NCI-H1417 treated with DMSO at 0.1 percent for 48 hours (cell line): ENCODE results near the gene DLGAP4.
"Not testable (repeated sequence)": the region's sequence is repeated elsewhere in the genome, so short reads cannot be mapped to it uniquely, and the experiment has no call there.

Experiments used
- DNase-seq: peaks from one replicate; lab custom pipeline; 2025; lab: John Stamatoyannopoulos, UW

DLGAP4 gene

DNA sequence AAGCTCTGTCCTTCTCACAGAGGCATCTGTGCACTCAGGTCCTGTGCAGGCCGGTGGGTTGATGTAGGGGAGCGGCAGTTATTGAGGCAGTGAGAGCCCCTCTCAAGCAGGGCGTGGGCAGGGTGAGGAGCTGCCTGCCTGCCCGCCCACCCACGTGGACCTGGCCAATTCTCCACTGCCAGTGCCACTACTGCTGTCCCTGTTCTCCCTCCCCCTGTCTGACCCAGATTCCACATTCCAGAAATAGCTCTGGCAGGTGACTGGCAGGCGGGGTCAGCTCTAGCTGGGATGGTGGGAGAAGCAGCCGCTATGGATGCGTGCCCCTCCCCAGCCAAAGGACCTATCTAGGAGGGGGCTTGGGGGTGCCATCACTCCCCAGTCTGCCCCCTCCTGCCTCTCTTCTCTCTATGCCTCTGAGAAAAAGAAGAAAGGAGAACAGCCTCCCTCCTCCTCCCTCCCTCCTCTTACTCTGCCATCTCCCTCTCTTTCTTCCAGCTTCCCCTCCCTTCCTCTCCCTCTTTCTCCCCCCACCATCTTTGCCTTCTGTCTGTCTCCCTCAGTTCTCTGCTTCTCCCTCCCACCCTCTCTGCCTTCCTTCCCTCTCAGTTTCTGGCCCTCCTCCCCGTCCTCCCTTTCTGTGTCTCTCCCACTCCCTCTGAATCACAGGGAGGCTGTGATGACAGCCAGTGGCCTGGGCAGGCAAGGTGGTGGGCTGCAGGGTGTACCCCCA lies 148.7 kb downstream of the DLGAP4 start:
- DNase-seq, result no peak

DNA sequence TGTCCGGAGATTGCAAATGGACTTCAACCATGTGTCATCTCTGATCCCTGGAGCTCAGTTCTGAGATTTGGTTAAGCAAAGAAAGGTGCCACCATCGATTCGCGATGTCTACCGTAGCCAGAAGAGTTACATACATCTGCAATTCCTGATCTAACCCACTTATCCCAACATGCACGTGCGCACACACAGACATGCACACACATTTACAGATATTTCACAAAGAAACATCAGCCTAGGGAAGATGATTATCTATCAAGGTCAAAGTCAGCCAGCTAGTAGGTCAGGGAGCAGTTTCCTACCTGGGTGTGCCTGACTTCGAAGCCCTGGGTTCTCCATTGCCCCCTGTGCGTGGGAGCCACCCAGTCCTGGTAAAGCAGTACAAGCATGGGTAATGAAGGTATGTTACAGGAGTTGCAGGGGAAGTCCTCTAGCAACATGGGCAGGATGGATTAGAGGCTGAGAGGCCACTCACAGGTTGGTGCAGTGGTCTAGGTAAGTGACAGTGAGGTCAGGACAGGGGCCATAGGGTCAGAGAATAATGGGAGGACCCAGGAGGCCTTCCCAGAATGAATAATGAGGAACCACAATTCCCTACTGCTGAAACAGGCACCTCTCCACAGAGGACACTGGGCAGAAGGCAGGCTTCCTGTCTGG lies 150.0 kb downstream of the DLGAP4 start:
- no peak for DNase-seq

DNA sequence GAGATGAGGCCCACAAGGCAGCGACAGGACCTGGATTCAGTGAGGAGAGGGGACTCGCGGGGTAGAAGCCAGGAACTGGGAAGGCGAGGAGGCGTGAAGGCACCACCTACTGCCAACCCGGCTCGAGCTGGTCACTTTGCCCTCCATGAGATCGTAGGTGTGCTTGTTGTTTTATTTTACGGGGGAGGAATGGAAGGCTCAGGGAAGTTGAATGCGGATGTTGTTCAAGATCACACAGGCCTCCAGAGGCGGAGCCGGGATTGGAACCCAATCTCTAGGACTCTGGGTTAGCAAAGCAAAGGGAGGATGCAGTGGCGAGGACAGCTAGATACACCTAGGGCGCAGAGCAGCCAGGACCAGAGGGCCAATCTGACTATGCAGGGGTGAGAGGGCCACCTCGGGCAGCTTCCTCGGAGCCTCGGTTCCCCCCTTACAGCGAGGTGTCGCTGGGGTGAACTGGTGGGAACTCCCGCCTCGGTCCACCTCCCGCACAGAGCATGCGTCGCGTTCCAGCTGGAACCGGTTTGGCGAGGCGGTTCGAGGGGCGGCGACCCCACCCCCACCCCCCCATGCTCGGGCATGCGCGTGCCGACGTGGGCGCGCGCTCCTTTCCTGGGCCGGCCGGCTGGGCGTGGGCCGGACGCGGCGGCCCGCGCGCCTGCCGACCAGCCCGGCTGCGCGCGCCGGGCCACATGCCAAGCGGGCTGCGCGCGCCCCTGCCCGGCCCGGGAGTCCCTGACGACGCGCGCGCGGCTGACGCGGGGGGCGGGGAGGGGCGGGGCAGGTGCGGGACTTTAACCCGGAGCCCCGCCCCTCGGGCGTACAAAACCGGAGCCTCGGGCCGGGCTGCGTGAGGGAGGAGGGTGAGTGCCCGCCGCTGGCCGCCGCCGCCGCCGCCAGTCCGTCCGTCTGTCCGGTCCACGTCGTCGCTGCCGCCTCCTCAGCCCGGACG lies 154.8 kb downstream of the DLGAP4 start:
- DNase-seq, result peak; percentile 58

DNA sequence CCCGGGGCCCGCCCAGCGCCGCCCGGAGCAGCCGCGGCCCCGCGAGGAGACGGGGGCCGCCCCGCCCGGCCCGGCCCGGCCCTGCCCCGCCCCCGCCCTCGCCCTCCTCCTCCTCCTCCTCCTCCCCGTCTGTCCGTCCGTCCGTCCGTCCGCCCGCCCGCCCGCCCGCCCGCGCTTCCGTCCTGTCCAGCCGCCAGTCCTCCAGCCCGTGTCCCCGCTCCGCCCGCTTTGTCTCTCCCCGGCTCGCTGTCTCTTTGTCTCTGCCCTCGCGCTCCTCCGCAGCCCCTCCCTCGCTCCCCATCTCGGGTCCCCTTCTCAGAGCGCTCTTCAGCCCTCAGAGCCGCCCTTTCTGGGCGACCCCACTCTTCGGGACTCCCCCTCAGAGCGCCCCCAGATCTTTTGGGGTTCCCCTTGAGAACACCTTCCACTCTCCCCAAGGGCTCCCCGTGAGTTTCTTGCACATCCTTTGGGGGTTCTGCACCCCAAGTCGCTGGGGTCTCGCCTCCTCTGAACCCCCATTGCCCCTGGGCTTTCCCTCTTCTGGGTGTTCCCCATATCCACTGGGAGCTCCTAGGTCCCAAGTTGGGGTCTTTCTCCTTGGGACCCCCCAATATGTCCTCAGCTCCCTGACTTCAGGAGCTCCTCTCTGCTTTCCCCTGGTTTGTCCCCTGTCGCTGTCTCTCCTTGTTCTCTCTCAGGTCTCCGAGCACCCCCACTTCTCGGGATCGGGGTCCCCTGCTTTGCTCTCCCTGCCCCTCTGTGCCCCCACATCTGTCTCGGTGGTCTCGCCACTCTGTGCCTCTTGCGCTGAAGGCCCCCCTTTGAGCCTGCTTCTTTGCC lies 155.7 kb downstream of the DLGAP4 start:
- no peak for DNase-seq

DNA sequence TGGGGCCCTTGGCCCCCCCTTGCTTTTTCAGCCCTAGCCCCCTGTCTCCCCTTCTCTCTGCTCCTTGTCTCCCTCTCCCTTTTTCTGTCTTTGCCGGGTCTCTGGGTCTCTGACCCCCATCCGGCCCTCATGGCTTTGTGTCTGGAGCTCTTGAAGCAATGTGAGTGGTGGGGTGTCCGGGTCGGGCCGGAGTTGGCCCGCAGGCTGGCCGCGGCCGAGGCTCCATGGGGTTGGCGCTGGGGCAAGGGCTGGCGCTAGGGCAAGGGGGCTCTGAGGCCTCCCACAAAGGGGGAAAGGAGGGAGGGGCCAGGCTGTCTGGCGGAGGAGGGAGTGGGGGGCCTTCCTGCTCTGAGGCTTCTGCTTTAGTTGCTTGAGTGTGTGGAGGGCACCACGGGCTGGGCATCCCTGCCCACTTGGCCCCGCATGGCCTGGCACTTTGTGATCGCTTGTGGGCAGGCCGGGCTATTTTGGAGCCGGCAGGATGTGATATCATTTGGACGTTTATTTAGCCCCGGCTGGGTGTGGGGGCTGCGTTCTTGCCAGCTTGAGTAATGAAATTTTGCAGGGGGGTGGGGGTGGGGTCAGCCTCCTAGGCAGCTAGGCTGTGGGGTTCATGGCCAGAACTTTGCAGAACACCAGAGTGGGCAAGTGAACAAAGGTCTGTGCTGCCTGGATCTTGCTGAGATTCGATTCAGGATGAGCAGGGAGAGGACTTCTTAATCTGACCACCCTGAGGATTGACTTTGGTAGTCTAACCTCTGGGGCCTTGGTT lies 156.5 kb downstream of the DLGAP4 start:
- DNase-seq, result no peak

DNA sequence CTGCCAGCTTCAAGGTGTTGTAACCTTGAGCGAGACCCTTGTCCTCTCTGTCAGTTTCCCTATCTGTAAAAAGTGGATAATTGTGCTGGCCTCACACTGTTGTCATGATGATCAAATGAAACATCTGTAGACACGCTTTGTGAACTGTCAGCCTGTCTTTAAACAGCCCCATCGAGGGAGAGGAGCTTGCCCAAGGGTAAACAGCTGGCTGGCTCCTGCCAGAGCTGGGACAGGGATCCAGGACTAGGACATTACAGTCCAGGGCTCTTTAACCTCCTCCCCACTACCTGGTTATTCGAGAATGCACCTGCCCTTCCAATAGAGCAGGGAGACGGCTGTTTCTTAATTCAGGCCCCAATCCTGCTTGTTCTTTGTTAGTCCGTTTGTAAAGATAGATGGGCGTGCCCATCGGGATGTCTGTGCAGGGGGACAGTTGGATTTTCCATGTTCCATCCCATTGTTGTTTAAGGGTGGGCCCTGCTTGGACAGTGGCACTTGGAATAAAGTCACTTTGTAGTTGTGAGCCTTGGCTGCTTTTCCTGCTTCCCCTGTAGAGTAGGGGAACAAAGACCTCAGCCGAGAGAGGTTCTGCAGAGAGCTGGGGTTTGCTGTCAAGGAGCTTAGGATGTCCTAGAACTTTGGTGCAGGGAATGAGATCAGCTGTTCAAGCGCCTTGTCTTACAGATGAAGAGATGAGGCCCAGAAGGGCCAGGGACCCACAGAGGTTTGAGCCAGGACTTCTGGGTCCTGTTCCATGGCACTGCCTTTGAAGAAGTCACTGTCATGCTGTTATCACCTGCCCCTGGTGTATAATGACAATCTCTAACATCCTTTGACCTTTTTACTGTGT lies 157.3 kb downstream of the DLGAP4 start:
- no peak for DNase-seq

DNA sequence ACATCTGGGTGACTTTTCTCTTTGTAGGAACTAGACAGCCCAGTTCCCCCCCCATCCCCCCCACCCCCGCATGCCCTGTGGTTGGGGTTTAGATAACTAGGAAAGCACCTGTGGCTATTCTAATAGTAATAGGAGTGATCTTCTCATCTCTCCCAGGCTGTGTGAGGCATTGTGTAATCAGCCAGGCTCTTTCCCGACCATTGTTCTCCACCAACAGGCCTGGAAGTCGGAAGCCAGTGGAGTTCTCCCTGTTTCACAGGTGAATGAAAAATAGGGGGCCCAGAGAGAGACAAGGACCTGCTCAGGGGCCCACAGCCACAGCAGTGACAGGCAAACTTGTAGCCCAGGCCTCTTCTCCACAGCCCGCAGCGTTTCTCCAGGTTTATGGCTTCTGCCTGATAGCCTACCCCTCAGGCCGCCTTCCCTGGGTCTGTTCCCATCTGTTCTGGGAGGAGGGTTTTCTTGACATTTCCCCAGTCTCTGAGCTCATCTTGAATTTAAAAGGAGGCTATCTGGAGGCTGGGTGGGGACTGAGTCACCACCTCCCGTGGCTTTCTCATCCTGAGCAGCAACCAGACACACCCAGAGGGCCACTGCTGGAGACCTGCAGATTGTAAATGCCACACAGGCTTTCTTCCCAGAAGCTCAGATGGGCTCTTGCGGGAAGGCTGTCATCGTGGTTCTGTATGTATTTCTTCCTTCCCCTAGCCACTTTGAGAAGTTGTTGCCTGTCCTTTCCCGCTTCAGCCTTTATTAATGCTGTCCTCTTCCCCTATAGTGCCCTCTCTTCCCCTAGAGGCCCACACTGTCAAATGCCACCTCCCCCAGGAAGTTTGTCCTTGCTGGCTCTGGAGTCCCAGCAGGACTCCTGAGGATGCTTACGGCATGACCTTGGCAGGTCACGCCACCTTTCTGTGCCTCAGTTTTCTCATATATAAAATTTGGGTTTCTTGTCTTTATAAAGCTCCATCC lies 159.3 kb downstream of the DLGAP4 start:
- no peak for DNase-seq

DNA sequence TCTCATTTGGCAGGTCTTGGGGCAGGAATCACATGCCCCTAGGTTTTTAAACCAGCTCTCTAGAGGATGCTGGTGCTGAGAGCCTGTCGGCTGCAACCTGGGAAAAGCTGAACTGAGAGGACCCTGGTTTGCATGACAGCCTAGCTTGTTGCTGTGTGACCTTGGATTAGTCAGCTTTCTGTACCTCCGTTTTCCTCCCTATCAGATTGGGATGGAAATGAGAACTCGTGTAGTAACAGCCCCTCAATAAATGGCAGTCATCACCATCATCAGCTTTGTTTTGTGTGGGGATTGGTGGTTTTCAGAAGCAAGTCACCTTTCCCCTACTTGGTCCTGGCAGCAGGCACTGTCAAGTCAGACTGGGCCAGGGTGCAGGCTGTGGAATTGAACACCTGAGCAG lies 159.9 kb downstream of the DLGAP4 start:
- no peak for DNase-seq

DNA sequence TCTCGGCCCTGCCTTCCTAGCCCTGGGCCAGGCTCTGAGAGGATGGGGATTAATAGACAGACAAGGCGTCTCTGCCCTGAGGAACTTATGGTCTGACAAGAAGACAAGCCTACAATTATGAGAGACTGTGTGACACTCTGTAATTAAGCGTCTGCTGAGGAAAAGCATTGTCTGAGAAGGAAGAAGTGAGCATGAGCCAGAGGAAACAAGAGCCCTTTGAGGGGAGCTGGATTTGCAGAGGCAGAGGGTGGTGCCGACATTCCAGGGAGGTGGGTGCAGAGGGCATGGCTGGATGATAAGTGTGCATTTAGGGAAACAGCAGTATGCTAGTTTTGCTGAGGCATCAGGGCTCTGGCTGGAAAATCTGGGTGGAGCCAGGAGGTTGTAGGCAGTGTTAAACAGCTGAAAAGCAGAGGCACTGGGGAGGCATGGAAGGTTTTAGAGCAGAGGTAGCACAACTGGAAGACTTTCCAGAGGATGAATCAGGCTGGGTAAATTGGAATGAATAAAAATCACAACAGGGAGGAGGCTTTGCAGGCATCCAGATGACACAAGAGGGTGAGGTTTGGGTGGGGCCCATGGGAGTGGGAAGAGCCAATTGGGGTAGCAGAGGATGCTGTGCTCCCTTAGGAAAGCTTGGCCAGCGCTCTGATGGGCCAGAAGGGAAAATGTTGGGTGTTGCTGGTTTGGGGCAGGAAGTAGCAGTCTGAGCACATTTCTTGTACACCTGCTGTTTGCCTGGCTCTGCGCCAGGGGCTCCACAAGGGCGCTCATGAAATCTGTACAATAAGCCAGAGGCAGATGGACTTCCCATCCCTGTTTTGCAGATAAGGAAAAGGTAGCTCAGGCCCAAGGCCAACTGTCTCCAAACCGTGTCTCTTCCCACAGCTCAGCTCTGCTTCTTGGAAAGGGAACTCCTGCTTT lies 161.2 kb downstream of the DLGAP4 start:
- peak; percentile 60 for DNase-seq

DNA sequence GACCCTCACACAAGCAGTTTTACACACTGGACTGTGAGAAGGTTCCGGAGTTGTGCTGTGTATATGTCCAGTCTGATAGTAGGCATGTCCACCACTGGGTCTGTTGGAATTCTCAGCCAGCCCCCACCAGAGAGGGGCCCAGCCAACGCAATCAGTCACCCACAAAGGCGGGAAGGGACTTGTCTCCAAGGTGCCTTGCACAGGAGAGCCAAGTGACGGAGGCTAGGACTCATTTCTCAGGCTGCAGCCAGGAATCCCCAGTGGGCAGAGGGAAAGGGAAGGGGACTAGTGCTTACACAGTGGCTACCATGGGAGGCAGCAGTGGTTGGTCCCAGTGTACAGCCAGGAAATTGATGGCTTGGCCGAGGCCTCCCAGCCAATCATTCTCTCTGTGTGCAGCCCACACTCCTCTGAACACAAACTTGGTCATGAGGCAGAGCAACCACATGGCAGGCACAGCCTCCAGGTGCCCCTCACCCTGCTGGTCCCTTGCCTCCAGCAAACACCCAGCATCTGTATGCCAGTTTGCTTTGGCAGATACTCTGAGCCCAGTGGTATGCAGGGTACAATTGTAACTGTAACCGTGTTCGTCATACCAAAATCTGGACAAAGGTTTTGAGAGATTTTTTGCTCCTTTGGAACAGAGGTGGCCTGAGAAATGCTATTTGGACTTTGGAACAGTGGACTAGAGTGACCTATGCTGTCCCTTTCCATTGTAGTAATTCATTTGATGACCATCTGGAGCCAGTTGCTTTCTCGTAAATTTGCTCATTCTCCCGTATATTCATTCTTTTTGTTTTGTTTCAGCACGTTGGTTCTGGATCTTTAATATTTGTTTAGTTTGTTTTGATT lies 162.2 kb downstream of the DLGAP4 start:
- DNase-seq, result no peak

DNA sequence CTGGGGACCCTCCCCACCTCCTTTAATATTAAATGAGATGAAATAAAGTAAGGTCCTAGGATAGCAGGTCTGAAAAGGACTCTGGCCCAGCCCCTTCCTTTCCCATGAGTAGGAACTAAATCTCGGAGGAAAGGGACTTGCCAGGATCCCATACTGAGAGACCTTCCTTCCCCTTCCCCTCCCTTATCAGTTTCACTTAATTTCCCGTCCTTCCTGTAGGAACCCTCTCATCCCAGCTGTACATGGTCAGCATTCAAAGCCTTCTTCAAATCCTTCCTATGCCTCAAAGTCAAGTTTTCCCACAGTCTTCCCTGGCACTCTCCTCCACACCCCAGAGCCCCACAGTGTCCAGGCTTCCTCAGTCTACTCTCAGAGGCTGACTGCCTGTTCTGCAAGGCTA lies 163.8 kb downstream of the DLGAP4 start:
- DNase-seq, result no peak

DNA sequence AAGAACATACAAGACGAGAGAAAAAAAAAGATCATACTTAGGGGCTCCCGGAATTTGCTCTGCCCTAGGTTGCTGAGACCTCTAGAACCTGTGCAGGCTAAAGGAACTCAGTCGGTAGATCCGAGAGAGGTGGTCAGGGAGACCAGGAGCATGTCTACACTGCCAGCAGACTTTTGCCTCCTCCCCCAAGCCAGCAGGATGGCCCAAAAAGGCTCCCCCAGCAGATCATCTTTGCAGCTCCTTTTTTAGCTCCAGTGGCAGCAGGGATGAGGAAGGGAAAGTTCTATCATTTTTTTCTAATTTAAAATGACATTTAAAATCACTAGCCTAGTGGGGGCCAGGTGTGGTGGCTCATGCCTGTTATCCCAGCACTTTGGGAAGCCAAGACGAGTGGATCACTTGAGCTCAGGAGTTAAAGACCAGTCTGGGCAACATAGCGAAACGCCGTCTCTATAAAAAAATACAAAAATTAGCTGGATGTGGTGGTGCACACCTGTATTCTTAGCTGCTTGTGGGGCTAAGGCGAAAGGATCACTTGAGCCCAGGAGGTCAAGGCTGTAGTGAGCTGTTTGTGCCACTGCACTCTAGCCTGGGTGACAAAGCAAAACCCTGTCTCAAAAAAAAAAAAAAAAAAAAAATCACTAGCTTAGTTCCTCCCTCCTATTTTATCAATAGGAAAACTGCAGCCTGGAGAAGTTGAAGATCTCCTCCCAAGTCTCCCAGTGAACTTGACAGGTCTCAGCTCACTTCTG lies 165.9 kb downstream of the DLGAP4 start:
- no peak for DNase-seq

DNA sequence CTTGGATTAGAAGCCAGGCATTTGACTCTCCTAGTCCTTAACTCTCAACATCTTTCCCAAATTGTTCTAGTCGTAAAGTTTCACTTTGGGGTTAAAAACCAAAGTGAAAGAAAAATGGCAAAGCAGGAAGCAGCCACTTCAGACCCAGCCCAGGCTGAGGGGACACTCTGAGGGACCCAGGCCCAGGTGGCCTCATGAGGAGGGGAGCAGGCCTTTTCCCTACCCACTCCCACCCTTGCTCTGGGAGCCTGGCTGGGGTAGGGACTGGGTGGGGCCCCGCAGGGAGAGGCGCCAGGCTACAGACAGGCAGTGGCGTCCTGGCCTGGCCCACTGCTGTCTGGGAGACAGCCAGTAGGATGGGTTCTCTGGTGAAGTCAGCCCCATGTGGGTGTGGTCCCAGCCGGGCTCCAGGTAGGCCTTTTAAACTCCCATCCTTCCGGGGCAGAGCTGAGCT lies 166.5 kb downstream of the DLGAP4 start:
- DNase-seq, result no peak

DNA sequence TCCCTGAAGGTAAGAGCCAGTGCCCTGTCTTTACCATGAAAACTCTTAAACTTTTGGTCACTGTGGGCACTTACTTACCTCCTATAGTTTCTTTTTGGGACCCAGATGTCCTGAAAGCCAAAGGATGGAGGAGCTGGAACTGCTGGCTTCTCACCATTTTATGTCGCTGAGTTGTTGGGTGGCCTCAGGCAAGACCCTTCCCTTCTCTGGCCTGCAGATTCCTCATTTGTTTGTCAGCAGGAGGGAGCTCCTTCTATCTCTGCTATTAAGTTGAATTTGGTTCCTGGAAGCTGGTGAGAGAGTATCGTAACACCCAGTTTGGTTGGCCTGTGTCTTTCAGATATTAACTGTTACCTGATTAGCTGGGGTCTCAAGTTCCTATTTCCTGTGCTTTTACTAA lies 167.0 kb downstream of the DLGAP4 start:
- DNase-seq, result no peak

DNA sequence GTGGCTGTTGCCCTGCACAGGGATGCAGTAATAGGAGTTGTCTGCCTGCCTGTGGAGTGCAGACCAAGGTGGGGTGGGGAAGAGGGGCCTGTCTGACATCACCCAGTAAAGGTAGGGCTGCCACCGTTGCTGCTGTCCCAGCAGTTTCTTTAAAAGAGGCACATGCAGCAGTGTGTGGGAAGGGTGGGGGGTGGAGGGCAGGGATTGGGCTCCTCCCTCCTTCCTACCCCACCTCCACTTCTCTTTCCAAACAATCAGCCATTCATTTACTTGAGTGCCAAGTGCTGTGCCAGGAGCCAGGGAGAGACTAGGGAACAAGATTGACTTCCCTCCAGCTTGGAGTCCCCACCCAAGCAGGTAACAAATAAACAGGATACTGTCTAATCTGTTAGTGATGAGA lies 168.4 kb downstream of the DLGAP4 start:
- DNase-seq, result no peak

DNA sequence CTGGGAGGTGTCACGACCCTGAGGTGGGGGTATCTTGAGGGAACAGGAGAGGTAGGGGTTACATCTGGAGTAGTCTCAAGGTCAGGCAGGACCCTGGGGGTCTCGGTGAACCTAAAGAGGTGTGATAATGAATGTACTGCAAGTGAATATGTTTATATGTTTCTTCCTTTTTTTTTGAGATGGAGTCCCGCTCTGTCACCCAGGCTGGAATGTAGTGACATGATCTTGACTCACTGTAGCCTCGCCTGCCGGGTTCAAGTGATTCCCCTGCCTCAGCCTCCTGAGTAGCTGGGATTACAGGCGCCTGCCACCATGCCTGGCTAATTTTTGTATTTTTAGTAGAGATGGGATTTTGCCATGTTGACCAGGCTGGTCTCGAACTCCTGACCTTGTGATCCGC lies 168.9 kb downstream of the DLGAP4 start:
- not testable (repeated sequence) for DNase-seq
